Measurements from ENCODE around the gene LPXN.

Gene LPXN

DNA sequence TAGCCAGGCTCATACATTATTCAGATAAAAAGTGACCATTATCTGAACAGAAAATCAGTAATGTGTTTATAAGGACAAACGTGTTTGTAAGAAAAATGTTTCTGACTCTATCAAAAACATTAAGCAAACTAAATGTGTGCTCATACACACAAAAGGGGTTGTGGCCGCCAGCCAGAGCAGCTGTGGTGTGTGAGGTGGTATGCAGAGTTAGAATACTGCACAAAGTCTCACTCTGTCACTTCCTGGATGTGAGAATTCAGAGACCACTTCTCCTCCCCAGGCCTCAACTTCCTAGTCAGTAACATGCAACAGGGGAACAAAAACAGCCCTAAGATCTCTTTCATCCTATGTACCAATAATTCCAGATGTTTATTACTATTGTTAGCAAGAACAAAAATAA lies 77.2 kb downstream of the LPXN start:
- Histone ChIP-seq H3K27ac (no peak overlapping the region), H3K4me1 (ENCODE audit: control insufficient read depth in 1 of 2, insufficient read depth in 1 of 2, low read depth in 1 of 2, low read length in 1 of 2) (no peaks in the 10 kb centered on the region), H3K4me3 (ENCODE audit: low read depth in 1 of 2, low read length in 1 of 2) (no peak overlapping the region), H3K36me3 (no peaks in the 10 kb centered on the region), H3K9me3 (no peaks in the 10 kb centered on the region), H3K27me3 (no peaks in the 10 kb centered on the region)
- TF ChIP-seq CTCF (IDR thresholded peaks at IDR 0.05), result no peak

- no peaks in the 10 kb centered on the region for H3K4me1 ChIP-seq (ENCODE audit: control insufficient read depth in 1 of 2, insufficient read depth in 1 of 2, low read depth in 1 of 2, low read length in 1 of 2)
- no peak overlapping the region for H3K27ac ChIP-seq
- H3K9me3 ChIP-seq, result no peaks in the 10 kb centered on the region
- no peaks in the 10 kb centered on the region for H3K36me3 ChIP-seq
- H3K4me3 ChIP-seq (ENCODE audit: low read depth in 1 of 2, low read length in 1 of 2), result no peak overlapping the region
- no peaks in the 10 kb centered on the region for H3K27me3 ChIP-seq
- no peak for TF ChIP-seq CTCF (IDR thresholded peaks at IDR 0.05)
These were observed 77.7 kb downstream of the LPXN start for GRCh38 chr11:58497951-58498350.

DNA sequence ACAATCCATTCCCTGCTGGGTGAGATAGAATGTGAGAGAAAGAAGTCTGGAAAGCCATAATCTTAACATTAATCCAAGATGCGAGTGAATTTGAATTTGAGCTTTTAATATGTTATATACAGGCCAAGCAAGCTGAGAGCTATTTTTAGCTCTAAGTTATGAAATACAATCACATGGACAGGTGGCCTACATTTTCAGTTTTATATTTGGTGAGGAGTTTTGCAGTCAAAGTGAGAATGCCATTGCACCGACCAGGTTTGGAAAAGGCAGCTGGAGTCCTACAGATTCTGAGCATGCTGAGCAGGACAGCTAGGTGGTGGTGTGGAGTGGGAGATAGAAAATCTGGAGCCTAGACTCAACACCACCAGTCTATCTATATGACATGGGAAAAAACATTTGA lies 79.8 kb downstream of the LPXN start:
- Histone ChIP-seq H3K4me3 (ENCODE audit: low read depth in 1 of 2, low read length in 1 of 2) (no peak overlapping the region), H3K27ac (no peak overlapping the region)
- no peak for TF ChIP-seq CTCF (IDR thresholded peaks at IDR 0.05)

GRCh38 chr11:58494101-58494500 lies 81.6 kb downstream of the LPXN start:
- no peaks in the 10 kb centered on the region for H3K36me3 ChIP-seq
- no peaks in the 10 kb centered on the region for H3K27me3 ChIP-seq
- TF ChIP-seq CTCF (IDR thresholded peaks at IDR 0.05), result no peak
- no peaks in the 10 kb centered on the region for H3K4me1 ChIP-seq (ENCODE audit: control insufficient read depth in 1 of 2, insufficient read depth in 1 of 2, low read depth in 1 of 2, low read length in 1 of 2)
- no peaks in the 10 kb centered on the region for H3K9me3 ChIP-seq
- H3K4me3 ChIP-seq (ENCODE audit: low read depth in 1 of 2, low read length in 1 of 2), result no peak overlapping the region
- no peak overlapping the region for H3K27ac ChIP-seq

More for the DNA sequence above, 79.8 kb downstream of the LPXN start:
- no peaks in the 10 kb centered on the region for H3K4me1 ChIP-seq (ENCODE audit: control insufficient read depth in 1 of 2, insufficient read depth in 1 of 2, low read depth in 1 of 2, low read length in 1 of 2)
- H3K36me3 ChIP-seq, result no peaks in the 10 kb centered on the region
- no peaks in the 10 kb centered on the region for H3K9me3 ChIP-seq
- no peaks in the 10 kb centered on the region for H3K27me3 ChIP-seq

DNA sequence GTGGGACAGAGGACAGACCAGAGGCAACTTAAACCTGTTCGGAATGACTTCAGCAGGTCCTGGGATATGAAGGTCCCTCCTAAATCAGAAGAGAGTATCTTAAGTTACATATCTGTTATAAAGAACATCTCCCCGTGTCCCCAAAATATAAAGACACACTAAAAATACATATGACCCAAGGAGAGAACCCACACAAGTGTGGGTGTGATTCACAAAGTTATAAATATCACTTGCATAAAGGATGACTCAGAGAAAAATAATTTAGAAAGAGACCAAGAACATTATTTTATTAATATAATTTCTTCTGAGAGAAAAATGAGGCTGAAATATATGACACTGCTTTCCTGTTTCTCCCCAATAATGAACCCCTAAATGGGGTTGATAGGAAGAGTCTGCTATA lies 82.0 kb downstream of the LPXN start:
- Histone ChIP-seq H3K4me3 (ENCODE audit: low read depth in 1 of 2, low read length in 1 of 2) (no peak overlapping the region), H3K27me3 (no peaks in the 10 kb centered on the region), H3K9me3 (no peaks in the 10 kb centered on the region), H3K4me1 (ENCODE audit: control insufficient read depth in 1 of 2, insufficient read depth in 1 of 2, low read depth in 1 of 2, low read length in 1 of 2) (no peaks in the 10 kb centered on the region), H3K27ac (no peak overlapping the region), H3K36me3 (no peaks in the 10 kb centered on the region)
- no peak for TF ChIP-seq CTCF (IDR thresholded peaks at IDR 0.05)

DNA sequence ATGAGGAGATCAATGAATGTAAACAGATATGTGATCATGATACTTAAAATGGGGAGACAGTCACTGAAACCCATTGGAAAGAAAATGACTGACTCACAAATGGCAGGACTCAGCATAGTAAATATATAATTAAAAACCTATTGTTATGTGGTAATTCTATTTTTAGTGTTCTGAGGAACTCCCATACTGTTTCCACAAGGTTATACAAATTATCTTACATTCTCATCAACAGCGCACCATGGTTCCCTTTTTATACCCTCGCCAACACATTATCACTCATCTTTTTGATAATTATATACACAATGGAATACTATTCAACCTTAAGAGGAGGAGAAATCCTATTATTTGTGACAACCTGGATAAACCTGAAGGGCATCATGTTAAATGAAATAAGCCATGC lies 84.8 kb downstream of the LPXN start:
- H3K36me3 ChIP-seq, result no peaks in the 10 kb centered on the region
- no peaks in the 10 kb centered on the region for H3K4me1 ChIP-seq (ENCODE audit: control insufficient read depth in 1 of 2, insufficient read depth in 1 of 2, low read depth in 1 of 2, low read length in 1 of 2)
- H3K27ac ChIP-seq, result no peak overlapping the region
- TF ChIP-seq CTCF (IDR thresholded peaks at IDR 0.05), result no peak
- no peaks in the 10 kb centered on the region for H3K27me3 ChIP-seq
- no peak overlapping the region for H3K4me3 ChIP-seq (ENCODE audit: low read depth in 1 of 2, low read length in 1 of 2)
- H3K9me3 ChIP-seq, result no peaks in the 10 kb centered on the region
